Transverse colon (tissue), 4 donors: ENCODE data around the gene B4GALT2. TPM values are rescaled to one million over a fixed set of nuclear protein-coding genes. Genes with fewer than 3 reads are reported as not detected.

Source experiments
- DNase-seq: peaks from one replicate; pipeline ENCODE4 v3.0.0-alpha.2; 2019
- H3K27ac ChIP-seq, 4 donors: fragments of 200-600 bp; sonication (generic); 2 replicates each; pipeline ENCODE4 v1.5.1; 2016 to 2018; ENCODE audit warnings: inconsistent platforms in 4 of 4
- H3K27me3 ChIP-seq: fragments of 200-600 bp; sonication (generic); 2 replicates; pipeline ENCODE4 v1.5.1; 2017; ENCODE audit warnings: inconsistent platforms
- H3K36me3 ChIP-seq, 4 donors: fragments of 200-600 bp; sonication (generic); 2 replicates each; pipeline ENCODE4 v1.5.1; 2017 to 2019; ENCODE audit warnings: inconsistent platforms in 4 of 4
- H3K4me1 ChIP-seq, 4 donors: fragments of 200-600 bp; sonication (generic); 2 replicates each; pipeline ENCODE4 v1.5.1; 2017 to 2020; ENCODE audit warnings: inconsistent platforms in 4 of 4
- H3K4me3 ChIP-seq, 4 donors: fragments of 200-600 bp; sonication (generic); 1 replicate in 1 of 4; 2 replicates in 3 of 4; pipeline versions ENCODE4 v1.5.1 to v1.6.1; 2017 to 2019; ENCODE audit warnings: inconsistent platforms in 4 of 4
- H3K9me3 ChIP-seq, 2 donors: fragments of 200-600 bp; sonication (generic); 2 replicates each; pipeline ENCODE4 v1.5.1; 2017 to 2019; ENCODE audit warnings: inconsistent platforms in 2 of 2
- EP300 ChIP-seq: sonication (generic); formaldehyde crosslinking; IDR thresholded peaks from one replicate; pipeline ENCODE4 v1.6.1; 2017; ENCODE audit warnings: antibody characterized with exemption, low read depth
- POLR2A ChIP-seq: fragments of 450-650 bp; IDR thresholded peaks from one replicate; pipeline ENCODE4 v1.6.1; 2016; ENCODE audit warnings: antibody characterized with exemption, mild to moderate bottlenecking, moderate library complexity
- POLR2AphosphoS5 ChIP-seq, 3 donors: sonication (generic); formaldehyde crosslinking; IDR thresholded peaks; one replicate each; pipeline ENCODE4 v1.6.1; 2016; ENCODE audit warnings: antibody characterized with exemption in 3 of 3
- WGBS, 2 donors: methylation state at CpG; one replicate each; pipeline ENCODE4 v1.1.5; 2018; ENCODE audit warnings: low coverage in 1 of 2; 5-methylcytosine and 5-hydroxymethylcytosine counted together
- in situ Hi-C, 4 donors: fragments of 200-750 bp; cut with MboI; loops; one replicate each; pipeline versions ENCODE4 v1.15.0 to v1.15.1; 2017; ENCODE audit warnings: low sequenced_read_pairs in 3 of 4, low pct_ligation_motif_present in 1 of 4, low pct_unique_long_range_greater_than_20kb in 1 of 4
- intact Hi-C: fragments of 100-400 bp; cut with DNase I; formaldehyde crosslinking; loops from one replicate; pipeline ENCODE4 v1.15.1; 2023; ENCODE audit warnings: low total_unique reads
- total RNA-seq, 4 donors: library from RNA; depleted of rRNA; stranded (reverse); fragments of >200 nt; gene quantifications; one replicate each; pipeline ENCODE4 v1.1.0, GENCODE V29; 2016
- TF ChIP-seq, protein P1 (sequence below), 5 experiments: fragments of 200-600 bp in 3 of 5; fragments of 450-650 bp in 2 of 5; sonication (generic) in 3 of 5; IDR thresholded peaks; 1 replicate in 2 of 5; 2 replicates in 3 of 5; pipeline ENCODE4 v1.5.1; 2016 to 2017; ENCODE audit warnings: antibody characterized with exemption in 5 of 5, inconsistent platforms in 3 of 5, mild to moderate bottlenecking in 2 of 5, moderate library complexity in 1 of 5

The B4GALT2 gene
- total RNA-seq, 4 donors from 2014 or later, result 16.5 to 19.5 (median 18.6) TPM

- Histone ChIP-seq H3K27ac (no peak overlapping the region), H3K9me3 (no peaks in the 10 kb centered on the region), H3K4me1 (peaks cover 19 to 37% (median 32%) of the 10 kb centered on the region in 4 donors), H3K4me3 (no peak overlapping the region), H3K36me3 (no peaks in the 10 kb centered on the region), H3K27me3 (peaks cover 13% of the 10 kb centered on the region)
- no peak for DNase-seq
- intact Hi-C loops (loop anchor here (2.0 kb wide), 1 partner anchor 167 kb away; no protein-coding TSS in a partner anchor), in situ Hi-C loops (loop anchor here (5.0 to 25.0 kb wide), 5 partner anchors 157 to 395 kb away; partner anchors contain the start of gene PTPRF (in 1 of the 4))
- 90% methylated on average over 13 of the region's 13 CpGs; no CpG with 5 or more reads in 1 of the 2 donors for WGBS, 2 donors
- TF ChIP-seq POLR2A (no peak), POLR2AphosphoS5 (IDR thresholded peaks at IDR 0.05) (no peak)
Measured at GRCh38 chr1:43931711-43932660, 47.0 kb upstream of the B4GALT2 start.

DNA sequence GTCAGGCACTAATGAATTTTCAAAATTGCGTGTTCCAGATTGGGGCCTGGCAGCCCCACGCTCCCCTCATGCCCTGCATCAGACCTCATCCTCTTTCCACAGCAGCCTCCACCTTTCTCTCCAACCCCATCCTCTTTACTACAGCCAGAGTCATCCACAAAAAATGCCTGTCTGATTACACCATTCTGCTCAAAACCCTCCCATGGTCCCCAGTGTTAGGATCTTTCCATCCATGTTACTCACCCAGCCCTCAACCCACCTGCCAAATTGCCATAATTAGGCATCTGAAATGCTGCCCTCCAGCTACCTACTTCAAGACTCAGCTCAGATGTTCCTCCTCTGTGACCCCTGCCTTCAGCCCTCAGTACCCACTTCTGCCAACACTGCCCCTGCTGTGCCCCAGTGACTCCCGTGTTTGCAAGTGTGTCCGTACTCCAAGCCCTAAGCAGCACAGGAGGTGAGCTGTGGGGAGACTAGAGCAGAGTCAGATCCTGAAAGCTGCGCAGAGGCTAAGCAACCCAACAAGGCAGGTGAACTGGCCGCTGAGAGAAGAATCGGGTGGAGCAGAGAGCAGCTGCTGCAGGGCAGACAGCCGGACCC lies 46.1 kb upstream of the B4GALT2 start:
- TF ChIP-seq POLR2AphosphoS5 (IDR thresholded peaks at IDR 0.05), result no peak
- no peak for TF ChIP-seq EP300
- TF ChIP-seq POLR2A, result no peak
- TF ChIP-seq, protein P1, sequence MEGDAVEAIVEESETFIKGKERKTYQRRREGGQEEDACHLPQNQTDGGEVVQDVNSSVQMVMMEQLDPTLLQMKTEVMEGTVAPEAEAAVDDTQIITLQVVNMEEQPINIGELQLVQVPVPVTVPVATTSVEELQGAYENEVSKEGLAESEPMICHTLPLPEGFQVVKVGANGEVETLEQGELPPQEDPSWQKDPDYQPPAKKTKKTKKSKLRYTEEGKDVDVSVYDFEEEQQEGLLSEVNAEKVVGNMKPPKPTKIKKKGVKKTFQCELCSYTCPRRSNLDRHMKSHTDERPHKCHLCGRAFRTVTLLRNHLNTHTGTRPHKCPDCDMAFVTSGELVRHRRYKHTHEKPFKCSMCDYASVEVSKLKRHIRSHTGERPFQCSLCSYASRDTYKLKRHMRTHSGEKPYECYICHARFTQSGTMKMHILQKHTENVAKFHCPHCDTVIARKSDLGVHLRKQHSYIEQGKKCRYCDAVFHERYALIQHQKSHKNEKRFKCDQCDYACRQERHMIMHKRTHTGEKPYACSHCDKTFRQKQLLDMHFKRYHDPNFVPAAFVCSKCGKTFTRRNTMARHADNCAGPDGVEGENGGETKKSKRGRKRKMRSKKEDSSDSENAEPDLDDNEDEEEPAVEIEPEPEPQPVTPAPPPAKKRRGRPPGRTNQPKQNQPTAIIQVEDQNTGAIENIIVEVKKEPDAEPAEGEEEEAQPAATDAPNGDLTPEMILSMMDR (IDR thresholded peaks at IDR 0.05), result no peak
- H3K27me3 ChIP-seq, result peaks cover 13% of the 10 kb centered on the region
- in situ Hi-C loops, result loop anchor here (5.0 to 25.0 kb wide), 5 partner anchors 158 to 396 kb away; partner anchors contain the start of gene PTPRF (in 1 of the 4)
- 37 to 100% methylated on average over 2 to 8 of the region's 8 CpGs for WGBS, 2 donors
- no peaks in the 10 kb centered on the region for H3K36me3 ChIP-seq
- H3K9me3 ChIP-seq, result no peaks in the 10 kb centered on the region
- intact Hi-C loops, result loop anchor here (2.0 kb wide), 1 partner anchor 168 kb away; no protein-coding TSS in a partner anchor
- DNase-seq, result no peak
- H3K4me3 ChIP-seq, result peak overlapping the region in 3 of 4 donors; percentile 24 to 44 (median 26)
- peaks cover 19 to 39% (median 32%) of the 10 kb centered on the region in 4 donors for H3K4me1 ChIP-seq
- H3K27ac ChIP-seq, result peak overlapping the region in 1 of 4 donors; percentile 8

DNA sequence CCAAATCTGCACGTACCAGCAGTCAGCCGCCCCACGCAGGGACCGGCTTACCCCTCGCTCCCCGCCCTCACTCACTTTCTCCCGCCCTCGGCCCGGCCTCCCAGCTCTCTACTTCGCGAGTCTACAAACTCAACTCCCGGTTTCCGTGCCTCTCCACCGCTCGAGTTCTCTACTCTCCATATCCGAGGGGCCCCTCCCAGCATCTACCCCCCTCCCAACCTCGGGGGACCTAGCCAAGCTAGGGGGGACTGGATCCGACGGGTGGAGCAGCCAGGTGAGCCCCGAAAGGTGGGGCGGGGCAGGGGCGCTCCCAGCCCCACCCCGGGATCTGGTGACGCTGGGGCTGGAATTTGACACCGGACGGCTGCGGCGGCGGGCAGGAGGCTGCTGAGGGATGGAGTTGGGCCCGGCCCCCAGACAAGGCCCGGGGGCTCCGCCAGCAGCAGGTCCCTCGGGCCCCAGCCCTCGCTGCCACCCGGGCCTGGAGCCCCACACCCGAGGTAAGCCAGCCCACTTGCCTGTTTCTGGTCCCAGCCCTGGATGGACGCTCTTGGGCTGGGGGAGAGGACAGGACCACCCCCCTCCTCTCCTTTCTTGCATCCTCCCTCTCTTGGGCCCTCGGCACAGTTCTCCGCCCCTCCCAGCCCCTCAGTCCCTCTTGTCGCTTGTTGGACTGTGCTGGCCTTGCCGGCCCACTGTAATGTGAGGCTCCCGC lies 45.5 kb upstream of the B4GALT2 start, which contains the start of gene ARTN:
Gene ARTN (plus strand): TSS at position 416 of the 715 bp plus-strand sequence. CDS start 1,856 bp downstream, outside the sequence.
- intact Hi-C loops (loop anchor here (2.0 kb wide), 1 partner anchor 169 kb away; no protein-coding TSS in a partner anchor), in situ Hi-C loops (loop anchor here (5.0 to 25.0 kb wide), 5 partner anchors 159 to 396 kb away; partner anchors contain the start of gene PTPRF (in 1 of the 4))
- peak; percentile 63 for DNase-seq
- H3K4me1 ChIP-seq, result peaks cover 19 to 39% (median 32%) of the 10 kb centered on the region in 4 donors
- no peaks in the 10 kb centered on the region for H3K36me3 ChIP-seq
- peaks cover 13% of the 10 kb centered on the region for H3K27me3 ChIP-seq
- H3K9me3 ChIP-seq, result no peaks in the 10 kb centered on the region
- TF ChIP-seq, protein P1 (IDR thresholded peaks at IDR 0.05), result no peak
- TF ChIP-seq POLR2AphosphoS5 (IDR thresholded peaks at IDR 0.05) (no peak), EP300 (no peak), POLR2A (no peak)
- WGBS, 2 donors, result 18% methylated on average over 24 of the region's 42 CpGs; no CpG with 5 or more reads in 1 of the 2 donors
- H3K27ac ChIP-seq, result peak within 1 kb of the TSS in 2 of 4 donors; percentile 54 to 80
- H3K4me3 ChIP-seq, result peak within 1 kb of the TSS in 3 of 4 donors; percentile 24 to 44 (median 26)
